ENCODE data around the gene XRCC2.

Gene XRCC2

GRCh38 chr7:152607007-152607406 is 68.9 kb downstream of the XRCC2 start:
- TF ChIP-seq CTCF (conservative IDR thresholded peaks at IDR 0.05) = no peak
- no peak for TF ChIP-seq ZFX (IDR thresholded peaks at IDR 0.05)
- no peak overlapping the region for H3K27ac ChIP-seq

DNA sequence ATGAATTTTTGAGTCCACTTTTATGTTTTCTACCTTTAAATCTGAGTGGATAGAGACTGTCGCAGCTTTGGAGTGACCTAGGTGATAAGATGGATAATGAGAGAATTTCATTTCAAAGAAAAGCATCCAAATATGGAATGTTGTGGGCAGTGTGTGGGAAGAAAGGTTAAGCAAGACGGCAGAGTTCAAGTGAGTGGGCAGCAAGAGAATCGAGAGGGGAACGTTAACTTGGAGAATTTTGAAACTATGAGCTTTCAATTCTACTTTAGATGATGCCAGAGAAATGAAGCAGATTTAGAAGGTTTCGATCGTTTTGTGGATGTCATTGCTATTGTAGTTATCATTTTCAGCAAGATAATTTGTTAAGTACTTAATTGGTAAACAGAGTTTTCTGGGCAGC is 73.0 kb downstream of the XRCC2 start:
- no peak for TF ChIP-seq ZFX (IDR thresholded peaks at IDR 0.05)
- TF ChIP-seq CTCF (conservative IDR thresholded peaks at IDR 0.05) = no peak
- H3K27ac ChIP-seq = no peak overlapping the region; the same call in 1 of the 2 replicates

GRCh38 chr7:152601305-152601798 is 74.6 kb downstream of the XRCC2 start:
- H3K27ac ChIP-seq = no peak overlapping the region
- TF ChIP-seq CTCF (conservative IDR thresholded peaks at IDR 0.05) (no peak), ZFX (IDR thresholded peaks at IDR 0.05) (no peak)

DNA sequence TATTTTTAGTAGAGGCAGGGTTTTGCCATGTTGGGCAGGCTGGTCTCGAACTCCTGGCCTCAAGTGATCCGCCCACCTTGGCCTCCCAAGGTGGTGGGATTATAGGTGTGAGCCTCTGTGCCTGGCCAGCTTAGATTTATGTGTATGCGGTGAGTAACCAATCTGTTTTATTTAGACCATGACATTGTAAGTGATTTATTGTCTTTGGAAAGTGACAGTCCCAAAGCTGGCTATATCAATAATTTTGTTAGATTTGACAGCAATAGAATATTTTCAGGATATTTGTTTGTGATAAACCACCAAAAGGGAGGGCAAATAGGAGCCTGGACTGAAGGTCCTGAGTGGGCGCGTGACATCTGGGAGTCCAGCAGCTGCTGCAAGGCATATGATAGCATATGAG is 75.7 kb downstream of the XRCC2 start:
- TF ChIP-seq CTCF (conservative IDR thresholded peaks at IDR 0.05) = no peak
- no peak overlapping the region for H3K27ac ChIP-seq

- no peak overlapping the region for H3K27ac ChIP-seq
- TF ChIP-seq ZFX (IDR thresholded peaks at IDR 0.05) (no peak), CTCF (conservative IDR thresholded peaks at IDR 0.05) (no peak)
These were observed 78.4 kb downstream of the XRCC2 start for GRCh38 chr7:152597507-152597906.

DNA sequence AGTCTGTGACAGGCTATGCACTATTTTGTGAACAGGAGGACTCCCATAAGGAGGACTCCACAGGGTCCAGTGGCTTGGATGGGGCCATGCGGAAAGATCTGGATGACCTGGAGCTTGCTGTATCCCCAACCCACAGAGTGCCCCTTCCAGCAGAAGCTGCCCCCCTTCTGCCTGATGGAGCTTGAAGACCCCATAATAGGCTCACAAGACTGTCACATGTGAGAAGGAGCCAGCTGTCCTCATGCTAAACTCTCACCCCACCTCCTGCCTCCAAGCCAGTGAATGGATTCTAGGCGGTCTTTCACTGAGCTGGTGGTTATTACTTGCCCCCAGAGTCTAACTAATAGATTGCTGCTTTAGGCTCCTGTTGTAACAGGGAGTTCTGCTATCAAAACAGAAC is 79.1 kb downstream of the XRCC2 start:
- no peak overlapping the region for H3K27ac ChIP-seq
- no peak for TF ChIP-seq ZFX (IDR thresholded peaks at IDR 0.05)
- no peak for TF ChIP-seq CTCF (conservative IDR thresholded peaks at IDR 0.05)
